SK-N-SH (cell line): ENCODE measurements around the gene GAS2L2.

Experiments
- EZH2phosphoT487 ChIP-seq: fragments of 200-600 bp; sonication (generic); IDR thresholded peaks from 2 replicates; pipeline ENCODE4 v1.6.1; 2017; ENCODE audit warnings: low read depth, mixed run types, mild to moderate bottlenecking, antibody characterized with exemption, moderate library complexity, borderline replicate concordance
- FOXJ3 ChIP-seq: sonication (generic); formaldehyde crosslinking; IDR thresholded peaks from 2 replicates; pipeline ENCODE4 v1.5.1; 2020; ENCODE audit warnings: mild to moderate bottlenecking, missing genetic modification reagents
- MXI1 ChIP-seq: IDR thresholded peaks from 2 replicates; pipeline ENCODE4 v1.6.1; 2012; ENCODE audit warnings: mild to moderate bottlenecking, low read depth, low read length, improper control_type of control experiment
- RCOR1 ChIP-seq: fragments of 150-350 bp; IDR thresholded peaks from 2 replicates; pipeline ENCODE4 v1.6.1; 2017; ENCODE audit warnings: antibody characterized with exemption, low read length
- SMC3 ChIP-seq: IDR thresholded peaks from 2 replicates; pipeline ENCODE4 v1.6.1; 2012; ENCODE audit warnings: low read depth, low read length, improper control_type of control experiment
- TAF1 ChIP-seq: IDR thresholded peaks from 2 replicates; pipeline ENCODE4 v1.6.1; 2012; ENCODE audit warnings: low read depth, mild to moderate bottlenecking, low read length, moderate library complexity, borderline replicate concordance
- YY1 ChIP-seq: IDR thresholded peaks from 2 replicates; pipeline ENCODE4 v1.4.0; 2012; ENCODE audit warnings: low read depth, mild to moderate bottlenecking
- TF ChIP-seq, protein P1 (sequence below): IDR thresholded peaks from 2 replicates; pipeline ENCODE4; 2012
- TF ChIP-seq, protein P2 (sequence below): IDR thresholded peaks from 2 replicates; pipeline ENCODE4 v1.6.1; 2012; ENCODE audit warnings: mild to moderate bottlenecking, low read depth, low read length, moderate library complexity
- TF ChIP-seq, protein P3 (sequence below): fragments of 200-600 bp; sonication (generic); IDR thresholded peaks from 2 replicates; pipeline ENCODE4 v1.6.1; 2017; ENCODE audit warnings: antibody characterized with exemption, mild to moderate bottlenecking, moderate library complexity

DNA sequence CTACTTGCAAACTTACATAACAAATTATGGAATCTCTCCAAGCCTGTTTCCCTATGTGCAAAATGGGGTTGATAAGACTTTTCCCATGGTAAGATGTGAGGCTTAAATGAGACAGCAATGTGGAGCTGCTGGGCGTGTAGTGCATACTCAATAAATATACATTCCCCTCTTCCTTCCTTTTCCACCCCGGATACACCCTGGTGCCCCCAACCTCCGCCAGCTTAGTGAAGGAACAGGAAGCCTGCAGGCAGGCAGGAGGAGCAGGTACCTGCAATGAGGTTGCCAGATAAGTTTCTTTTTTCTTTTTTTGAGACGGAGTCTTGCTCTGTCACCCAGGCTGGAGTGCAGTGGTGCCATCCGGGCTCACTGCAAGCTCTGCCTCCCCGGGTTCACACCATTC lies 22.5 kb upstream of the GAS2L2 start:
- TF ChIP-seq, protein P1, sequence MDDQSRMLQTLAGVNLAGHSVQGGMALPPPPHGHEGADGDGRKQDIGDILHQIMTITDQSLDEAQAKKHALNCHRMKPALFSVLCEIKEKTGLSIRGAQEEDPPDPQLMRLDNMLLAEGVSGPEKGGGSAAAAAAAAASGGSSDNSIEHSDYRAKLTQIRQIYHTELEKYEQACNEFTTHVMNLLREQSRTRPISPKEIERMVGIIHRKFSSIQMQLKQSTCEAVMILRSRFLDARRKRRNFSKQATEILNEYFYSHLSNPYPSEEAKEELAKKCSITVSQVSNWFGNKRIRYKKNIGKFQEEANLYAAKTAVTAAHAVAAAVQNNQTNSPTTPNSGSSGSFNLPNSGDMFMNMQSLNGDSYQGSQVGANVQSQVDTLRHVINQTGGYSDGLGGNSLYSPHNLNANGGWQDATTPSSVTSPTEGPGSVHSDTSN = no peak
- TF ChIP-seq TAF1 = no peak
- no peak for TF ChIP-seq RCOR1
- TF ChIP-seq MXI1 = no peak
- no peak for TF ChIP-seq SMC3
- TF ChIP-seq, protein P2, sequence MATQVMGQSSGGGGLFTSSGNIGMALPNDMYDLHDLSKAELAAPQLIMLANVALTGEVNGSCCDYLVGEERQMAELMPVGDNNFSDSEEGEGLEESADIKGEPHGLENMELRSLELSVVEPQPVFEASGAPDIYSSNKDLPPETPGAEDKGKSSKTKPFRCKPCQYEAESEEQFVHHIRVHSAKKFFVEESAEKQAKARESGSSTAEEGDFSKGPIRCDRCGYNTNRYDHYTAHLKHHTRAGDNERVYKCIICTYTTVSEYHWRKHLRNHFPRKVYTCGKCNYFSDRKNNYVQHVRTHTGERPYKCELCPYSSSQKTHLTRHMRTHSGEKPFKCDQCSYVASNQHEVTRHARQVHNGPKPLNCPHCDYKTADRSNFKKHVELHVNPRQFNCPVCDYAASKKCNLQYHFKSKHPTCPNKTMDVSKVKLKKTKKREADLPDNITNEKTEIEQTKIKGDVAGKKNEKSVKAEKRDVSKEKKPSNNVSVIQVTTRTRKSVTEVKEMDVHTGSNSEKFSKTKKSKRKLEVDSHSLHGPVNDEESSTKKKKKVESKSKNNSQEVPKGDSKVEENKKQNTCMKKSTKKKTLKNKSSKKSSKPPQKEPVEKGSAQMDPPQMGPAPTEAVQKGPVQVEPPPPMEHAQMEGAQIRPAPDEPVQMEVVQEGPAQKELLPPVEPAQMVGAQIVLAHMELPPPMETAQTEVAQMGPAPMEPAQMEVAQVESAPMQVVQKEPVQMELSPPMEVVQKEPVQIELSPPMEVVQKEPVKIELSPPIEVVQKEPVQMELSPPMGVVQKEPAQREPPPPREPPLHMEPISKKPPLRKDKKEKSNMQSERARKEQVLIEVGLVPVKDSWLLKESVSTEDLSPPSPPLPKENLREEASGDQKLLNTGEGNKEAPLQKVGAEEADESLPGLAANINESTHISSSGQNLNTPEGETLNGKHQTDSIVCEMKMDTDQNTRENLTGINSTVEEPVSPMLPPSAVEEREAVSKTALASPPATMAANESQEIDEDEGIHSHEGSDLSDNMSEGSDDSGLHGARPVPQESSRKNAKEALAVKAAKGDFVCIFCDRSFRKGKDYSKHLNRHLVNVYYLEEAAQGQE = no peak
- no peak for TF ChIP-seq EZH2phosphoT487
- no peak for TF ChIP-seq FOXJ3 (CRISPR knock-in tag)
- no peak for TF ChIP-seq YY1
- TF ChIP-seq, protein P3, sequence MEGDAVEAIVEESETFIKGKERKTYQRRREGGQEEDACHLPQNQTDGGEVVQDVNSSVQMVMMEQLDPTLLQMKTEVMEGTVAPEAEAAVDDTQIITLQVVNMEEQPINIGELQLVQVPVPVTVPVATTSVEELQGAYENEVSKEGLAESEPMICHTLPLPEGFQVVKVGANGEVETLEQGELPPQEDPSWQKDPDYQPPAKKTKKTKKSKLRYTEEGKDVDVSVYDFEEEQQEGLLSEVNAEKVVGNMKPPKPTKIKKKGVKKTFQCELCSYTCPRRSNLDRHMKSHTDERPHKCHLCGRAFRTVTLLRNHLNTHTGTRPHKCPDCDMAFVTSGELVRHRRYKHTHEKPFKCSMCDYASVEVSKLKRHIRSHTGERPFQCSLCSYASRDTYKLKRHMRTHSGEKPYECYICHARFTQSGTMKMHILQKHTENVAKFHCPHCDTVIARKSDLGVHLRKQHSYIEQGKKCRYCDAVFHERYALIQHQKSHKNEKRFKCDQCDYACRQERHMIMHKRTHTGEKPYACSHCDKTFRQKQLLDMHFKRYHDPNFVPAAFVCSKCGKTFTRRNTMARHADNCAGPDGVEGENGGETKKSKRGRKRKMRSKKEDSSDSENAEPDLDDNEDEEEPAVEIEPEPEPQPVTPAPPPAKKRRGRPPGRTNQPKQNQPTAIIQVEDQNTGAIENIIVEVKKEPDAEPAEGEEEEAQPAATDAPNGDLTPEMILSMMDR = no peak
